ENCODE data around the gene ITPR2.

- TF ChIP-seq POLR2AphosphoS5 (IDR thresholded peaks at IDR 0.05; ENCODE audit: low read depth, low read length) (no peak), SIN3A (IDR thresholded peaks at IDR 0.05; ENCODE audit: borderline replicate concordance, insufficient read depth, low read length) (no peak), TAF1 (IDR thresholded peaks at IDR 0.05; ENCODE audit: borderline replicate concordance, insufficient read depth, low read length) (no peak), REST (IDR thresholded peaks at IDR 0.05; ENCODE audit: insufficient read depth in 1 of 2, low read depth in 2 of 2, low read length in 2 of 2) (no peak)
Observed at GRCh38 chr12:26510354-26510674, 322.7 kb downstream of the ITPR2 start.

All from PFSK-1 (cell line).